ENCODE measurements around the gene ROGDI.

Gene ROGDI

GRCh38 chr16:4801962-4802658 lies at the start of gene ROGDI:
Gene ROGDI, minus strand, starts transcription at chr16:4802633. Its CDS starts 62 bp downstream, at chr16:4802571.
- peak; percentile 72 for DNase-seq (ENCODE audit: low read depth, low spot score)

DNA sequence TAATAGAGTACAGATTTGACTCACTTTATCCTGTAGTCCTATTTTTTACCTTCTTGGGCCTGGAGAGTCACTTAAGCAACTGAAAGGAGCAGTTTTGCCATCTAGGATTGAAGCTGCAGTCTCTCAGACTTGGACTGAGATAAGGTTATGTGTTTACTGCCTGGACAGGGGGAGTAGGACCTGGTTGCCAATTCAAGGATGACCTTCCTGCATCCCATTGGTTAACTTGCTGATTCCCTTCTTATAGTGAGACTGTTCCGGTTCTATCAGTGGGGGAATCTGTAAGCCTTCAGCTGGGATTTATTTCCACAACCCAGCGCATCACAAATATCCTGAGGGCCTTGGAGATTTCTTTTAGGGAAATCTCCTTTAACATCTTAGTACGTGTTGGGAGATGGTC lies 47.8 kb upstream of the ROGDI start:
- no peak for DNase-seq (ENCODE audit: low read depth, low spot score)

DNA sequence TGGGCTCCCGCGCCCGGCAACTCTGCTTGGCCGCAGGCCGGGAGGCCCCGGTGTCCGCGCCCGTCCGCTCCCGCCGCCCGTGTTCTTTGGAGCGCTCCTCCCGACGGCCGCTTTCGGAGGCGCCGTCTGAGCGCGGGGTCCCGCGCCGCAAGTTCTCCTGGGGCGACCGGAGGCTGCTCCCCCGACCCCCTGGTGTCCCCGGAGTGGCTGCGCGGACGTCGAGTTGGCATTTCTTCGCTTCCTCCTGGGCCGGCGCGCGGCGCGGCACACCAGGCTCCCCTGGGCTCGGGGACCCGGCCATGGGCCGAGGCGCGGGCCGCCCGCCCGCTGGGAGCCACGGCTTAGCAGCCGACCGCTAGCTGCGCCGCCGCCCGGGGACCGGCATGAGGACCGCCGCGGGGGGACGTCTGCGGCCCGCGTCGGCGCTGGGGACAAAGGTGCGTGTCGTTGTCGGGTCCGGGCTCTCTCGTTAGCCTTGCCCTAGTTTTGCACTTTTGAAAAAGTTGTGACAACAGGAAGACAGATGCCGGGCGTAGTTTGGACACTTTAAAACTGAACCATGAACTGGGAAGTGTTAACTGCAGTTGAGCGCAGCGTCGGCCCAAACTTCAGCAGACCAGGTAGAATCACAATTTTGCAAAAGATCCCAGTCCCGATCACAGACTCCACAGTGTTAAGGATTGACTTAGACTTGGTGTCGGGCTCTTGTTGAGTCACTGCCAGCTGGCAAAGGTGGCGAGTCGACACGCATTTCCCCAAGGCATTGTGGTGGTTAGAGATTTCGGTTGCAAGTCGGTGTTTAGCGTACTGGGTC lies 45.5 kb upstream of the ROGDI start:
- peak; percentile 75 for DNase-seq (ENCODE audit: low read depth, low spot score)

DNA sequence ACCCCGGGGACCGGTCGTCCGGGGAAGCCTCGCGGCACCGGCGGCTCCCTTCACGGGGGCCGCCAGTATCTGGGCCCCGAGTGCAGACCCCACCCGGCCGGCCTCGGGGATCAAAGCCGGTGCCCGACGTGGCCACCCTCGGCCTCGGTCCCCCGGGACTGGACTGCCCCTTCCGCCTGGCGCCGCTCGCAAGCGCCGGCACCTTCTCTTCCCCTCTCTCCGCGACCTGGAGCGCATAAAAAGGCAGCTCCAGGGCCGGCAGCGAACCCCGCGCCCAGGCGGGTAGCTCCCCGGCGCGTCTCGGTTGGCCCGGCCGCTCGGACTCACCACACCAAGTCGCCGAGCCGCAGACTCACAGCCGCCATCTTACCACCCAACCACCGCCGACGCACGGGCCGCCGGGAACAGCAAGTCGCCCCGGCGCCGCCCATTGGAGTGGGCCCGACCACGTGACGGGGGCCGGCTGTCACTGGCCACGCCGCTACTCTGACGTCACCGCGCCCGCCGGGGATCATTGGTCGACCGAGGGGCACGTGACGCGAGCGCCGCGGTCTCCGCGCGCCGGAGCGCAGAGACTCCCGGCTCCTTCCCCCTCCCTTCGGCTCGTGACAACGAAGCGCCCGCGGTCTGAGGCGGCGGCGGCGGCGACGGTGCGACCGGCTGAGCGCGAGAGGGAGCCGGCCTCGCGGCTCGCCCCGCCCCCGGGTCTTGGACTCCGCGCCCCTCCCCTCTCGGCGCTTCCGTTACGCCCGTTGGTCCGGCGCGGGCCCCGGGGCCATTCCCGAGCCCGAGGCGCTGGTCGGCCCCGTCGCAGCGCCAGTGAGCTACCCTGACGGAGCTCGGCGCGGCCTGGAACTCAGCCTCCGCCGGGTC lies 44.7 kb upstream of the ROGDI start, which contains the start of the genes GLYR1 and UBN1:
Gene GLYR1 (minus strand): TSS at position 388 of the 873 bp plus-strand sequence. CDS start 23 bp downstream, at position 365.
Gene UBN1 (plus strand): TSS at position 581 of the 873 bp plus-strand sequence. CDS start 5,437 bp downstream, outside the sequence.
- DNase-seq (ENCODE audit: low read depth, low spot score): peak; percentile 99

DNA sequence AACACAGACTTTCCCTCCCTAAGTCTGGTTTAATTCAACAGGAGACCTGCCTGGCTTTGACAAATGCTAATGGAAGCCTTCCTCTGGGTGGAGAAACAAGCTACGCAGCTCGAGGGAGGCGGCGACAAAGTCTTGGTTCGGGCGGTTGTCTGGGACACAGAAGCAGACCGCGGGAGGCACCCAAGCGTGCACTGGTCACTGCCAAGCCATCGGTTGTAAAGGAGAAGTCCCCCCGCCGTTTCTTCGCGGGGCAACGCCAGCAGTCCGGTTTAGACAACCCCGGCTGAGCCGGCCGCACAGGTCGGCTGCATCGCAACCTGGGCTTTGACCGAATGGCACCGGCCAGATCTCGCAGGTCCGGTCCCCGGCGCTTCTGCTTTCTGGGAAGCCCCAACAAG lies 44.1 kb upstream of the ROGDI start:
- DNase-seq (ENCODE audit: low read depth, low spot score): peak; percentile 82

- DNase-seq (ENCODE audit: low read depth, low spot score): no peak
Measured at GRCh38 chr16:4840984-4841383, 38.6 kb upstream of the ROGDI start.

- DNase-seq (ENCODE audit: low read depth, low spot score): no peak
Measured at GRCh38 chr16:4839942-4840341, 37.5 kb upstream of the ROGDI start.

DNA sequence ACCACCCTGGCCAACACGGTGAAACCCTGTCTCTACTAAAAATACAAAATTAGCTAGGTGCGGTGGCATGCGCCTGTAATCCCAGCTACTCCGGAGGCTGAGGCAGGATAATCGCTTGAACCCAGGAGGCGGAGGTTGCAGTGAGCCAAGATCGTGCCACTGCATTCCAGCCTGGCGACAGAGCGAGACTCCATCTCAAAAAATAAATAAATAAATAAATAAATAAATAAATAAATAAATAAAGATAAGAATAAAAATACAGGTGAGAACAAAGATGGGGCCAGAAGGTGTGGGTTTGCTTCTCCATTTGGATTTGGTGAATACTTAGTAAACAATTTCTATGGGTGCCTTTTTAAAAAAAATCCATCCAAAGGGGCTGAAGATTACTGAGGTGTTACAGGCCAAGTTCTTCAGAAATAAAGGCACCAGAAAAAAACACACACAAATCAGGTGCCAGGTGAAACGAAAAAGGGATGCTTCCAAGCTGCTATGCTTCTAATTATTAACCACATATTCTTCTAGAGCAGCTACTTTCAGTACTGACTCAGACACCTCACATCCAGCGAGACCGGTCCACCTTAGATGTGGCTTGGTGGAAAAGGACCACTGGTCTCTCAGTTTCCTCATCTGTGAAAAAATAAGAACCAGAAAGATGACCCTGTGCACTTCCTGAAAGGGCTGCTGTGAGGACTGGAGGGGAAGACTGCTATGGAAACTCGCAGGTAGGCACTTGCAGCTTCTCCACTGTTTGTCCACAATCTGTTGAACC lies 35.5 kb upstream of the ROGDI start:
- no peak for DNase-seq (ENCODE audit: low read depth, low spot score)

- DNase-seq (ENCODE audit: low read depth, low spot score): no peak
Measured at GRCh38 chr16:4836727-4837126, 34.3 kb upstream of the ROGDI start.

- no peak for DNase-seq (ENCODE audit: low read depth, low spot score)
Measured at GRCh38 chr16:4833584-4833983, 31.2 kb upstream of the ROGDI start.

GRCh38 chr16:4832698-4833343 lies 30.4 kb upstream of the ROGDI start:
- DNase-seq (ENCODE audit: low read depth, low spot score): no peak

- no peak for DNase-seq (ENCODE audit: low read depth, low spot score)
Measured at GRCh38 chr16:4831616-4832015, 29.2 kb upstream of the ROGDI start.

DNA sequence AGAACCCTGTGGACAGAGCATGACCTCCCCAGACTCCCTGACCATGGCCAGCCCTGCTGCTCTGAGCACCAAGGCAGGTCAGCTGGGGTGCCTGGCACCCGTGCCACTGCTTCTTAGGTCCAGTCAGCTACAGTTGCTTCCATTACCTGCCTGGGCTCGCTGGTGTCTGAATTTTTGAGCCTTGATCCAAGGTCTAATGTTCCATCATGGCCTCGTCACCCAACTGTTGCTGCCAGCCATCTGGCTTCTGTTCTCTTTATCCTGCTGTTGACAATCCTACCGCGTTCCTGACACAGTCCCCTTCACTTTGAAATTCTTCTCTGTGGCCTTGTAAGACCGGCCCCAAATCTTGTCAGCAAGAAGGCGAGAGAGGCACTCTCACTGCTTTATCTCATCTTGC lies 28.0 kb upstream of the ROGDI start:
- no peak for DNase-seq (ENCODE audit: low read depth, low spot score)

- DNase-seq (ENCODE audit: low read depth, low spot score): no peak
Measured at GRCh38 chr16:4828567-4829321, 26.3 kb upstream of the ROGDI start.

DNA sequence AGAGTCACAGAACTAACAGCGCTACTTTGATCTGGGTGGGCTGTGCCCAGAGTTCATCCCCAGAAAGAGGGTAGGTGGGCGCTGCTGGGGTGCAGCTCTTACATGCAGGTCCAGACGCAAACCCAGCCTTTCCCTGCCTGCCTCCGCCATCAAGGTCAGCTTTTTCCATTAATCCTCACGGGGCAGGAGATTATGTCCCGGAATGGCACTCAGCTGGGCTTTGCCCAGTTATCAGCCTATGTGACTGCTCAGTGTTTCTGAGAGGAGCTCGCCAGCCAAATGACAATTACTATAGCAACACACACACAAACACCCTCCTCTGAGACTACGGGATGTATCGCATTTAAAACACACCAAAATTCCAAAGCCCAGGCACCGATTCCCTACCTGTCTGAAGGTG lies 24.5 kb upstream of the ROGDI start:
- no peak for DNase-seq (ENCODE audit: low read depth, low spot score)

DNA sequence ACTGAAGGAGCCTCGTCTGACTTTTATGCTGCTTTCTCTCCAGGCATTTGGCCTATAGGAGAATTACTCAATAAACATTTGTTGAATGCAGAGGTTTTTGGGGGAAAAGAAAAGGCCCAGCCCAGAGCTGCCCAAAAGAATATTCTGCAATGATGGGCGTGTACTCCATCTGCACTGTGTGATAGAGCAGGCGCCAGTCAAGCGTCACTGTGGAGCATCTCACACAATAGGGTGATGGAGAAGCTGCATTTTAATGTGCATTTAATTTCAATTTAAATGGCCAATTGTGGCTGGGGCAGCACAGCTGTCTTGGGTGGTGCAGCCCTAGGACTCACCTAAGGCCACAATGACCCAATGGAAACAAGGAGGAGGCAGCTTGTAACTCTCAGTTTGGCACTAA lies 24.1 kb upstream of the ROGDI start:
- DNase-seq (ENCODE audit: low read depth, low spot score): no peak

DNA sequence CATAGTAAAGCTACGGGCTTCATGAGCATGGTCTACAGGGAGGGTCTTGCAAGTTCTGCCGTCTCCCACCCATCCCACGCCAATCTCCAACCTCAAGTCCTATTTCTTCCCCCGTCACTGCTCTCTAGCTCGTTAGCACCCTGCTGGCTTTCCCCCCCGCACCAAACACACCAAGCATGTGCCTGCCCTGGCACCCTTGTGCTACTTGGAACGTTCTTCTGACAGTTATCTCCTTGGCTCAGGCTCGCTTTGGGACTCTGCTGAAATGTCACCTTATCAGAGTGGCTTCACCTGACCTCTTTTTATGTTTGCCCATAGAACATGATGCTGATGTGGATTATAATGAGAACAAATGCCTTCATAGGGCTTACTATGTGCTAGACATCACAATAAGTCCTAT lies 22.8 kb upstream of the ROGDI start:
- DNase-seq (ENCODE audit: low read depth, low spot score): no peak

DNA sequence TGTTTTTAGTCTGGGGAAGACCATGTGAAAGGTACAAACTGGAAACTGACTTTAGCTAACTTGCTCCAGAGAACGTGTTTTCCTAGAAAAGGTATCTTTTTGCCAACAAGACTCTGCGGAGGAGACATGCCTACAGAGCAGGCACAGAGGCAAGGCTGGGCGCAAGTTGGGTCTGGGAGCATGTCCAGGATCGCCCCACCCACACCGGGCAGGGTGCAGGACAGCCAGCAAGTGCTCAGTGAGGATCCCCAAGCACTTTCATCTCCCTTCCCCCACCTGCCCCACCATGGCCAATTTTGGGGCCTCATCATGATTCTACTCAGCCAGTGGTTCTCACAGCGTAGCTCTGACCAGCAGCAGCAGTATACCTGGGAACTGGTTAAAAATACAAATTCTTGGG lies 18.2 kb upstream of the ROGDI start:
- DNase-seq (ENCODE audit: low read depth, low spot score): no peak

- no peak for DNase-seq (ENCODE audit: low read depth, low spot score)
Measured at GRCh38 chr16:4814542-4815173, 12.2 kb upstream of the ROGDI start.
